Measurements from ENCODE around the gene JMJD7.

The JMJD7 gene

DNA sequence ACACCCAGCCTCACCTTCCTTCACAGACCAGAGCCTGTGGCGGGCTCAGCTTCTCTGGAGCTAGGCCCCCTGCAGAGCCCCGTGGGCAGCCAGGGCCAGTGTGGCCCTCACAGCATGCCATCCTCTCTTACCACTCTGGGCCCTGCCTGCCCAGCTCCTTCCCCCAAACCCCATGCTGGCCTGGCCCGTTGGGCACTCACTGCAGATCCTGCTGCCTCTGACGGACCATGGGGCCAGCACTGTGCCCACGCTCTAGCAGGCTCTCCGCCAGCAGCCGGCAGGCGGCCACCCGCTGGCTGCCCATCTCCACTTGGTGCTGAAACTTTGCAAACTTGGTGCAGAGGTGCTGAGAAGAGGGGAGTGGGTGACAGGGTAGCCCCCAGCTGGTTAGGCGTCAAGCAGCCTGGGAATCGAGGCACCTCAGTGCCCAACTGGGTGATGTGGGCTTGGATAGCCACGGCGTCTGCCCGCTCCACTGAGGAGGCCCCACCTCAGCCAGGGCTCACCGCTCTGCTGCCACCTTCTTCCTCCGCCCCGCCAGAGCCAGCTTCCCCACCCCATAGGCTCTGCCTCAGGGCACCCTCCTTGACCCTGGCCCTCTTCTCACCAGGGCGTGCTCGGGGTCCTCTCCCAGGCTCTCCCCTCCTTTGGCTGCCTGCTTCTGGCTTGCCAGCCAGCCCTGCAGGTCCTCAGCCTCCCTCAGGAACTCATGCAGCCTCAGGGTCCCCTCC lies 43.4 kb downstream of the JMJD7 start:
- no peak for TF ChIP-seq JUND (IDR thresholded peaks at IDR 0.05; ENCODE audit: low read depth)
- DNase-seq (ENCODE audit: low read depth in 1 of 2, low spot score in 1 of 2) = no peak
- in situ Hi-C loops (cut with HindIII; ENCODE audit: low pct_unique_long_range_greater_than_20kb, low sequenced_read_pairs) = no loop called here

DNA sequence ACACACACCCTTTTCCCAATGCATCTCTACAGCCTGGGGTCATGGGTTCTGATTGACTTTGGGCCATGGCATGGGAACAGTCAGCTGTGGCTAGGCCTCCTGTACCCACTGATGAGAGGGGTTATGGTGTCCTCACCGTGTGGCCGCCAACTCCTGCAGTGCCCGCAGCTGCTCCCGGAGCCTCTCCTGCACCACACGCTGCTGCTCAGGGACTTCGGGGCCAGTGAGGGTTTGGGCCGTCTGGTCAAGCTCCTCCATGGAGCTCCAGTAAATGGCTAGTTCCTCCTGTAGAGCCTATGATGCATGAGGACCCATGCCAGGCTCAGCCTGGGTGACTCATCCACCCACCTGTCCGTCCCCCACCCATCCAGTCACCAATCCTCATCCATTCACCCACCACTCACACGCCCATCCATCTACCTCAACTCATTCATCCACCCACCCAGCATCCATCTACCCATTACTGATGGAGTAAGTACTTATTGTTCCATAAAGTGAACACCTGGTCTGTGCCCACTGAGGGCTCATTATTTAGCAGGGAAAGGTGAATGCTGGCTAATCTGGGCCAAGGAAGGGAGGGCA lies 44.4 kb downstream of the JMJD7 start:
- in situ Hi-C loops (cut with HindIII; ENCODE audit: low pct_unique_long_range_greater_than_20kb, low sequenced_read_pairs) = no loop called here
- TF ChIP-seq JUND (IDR thresholded peaks at IDR 0.05; ENCODE audit: low read depth) = no peak
- no peak for DNase-seq (ENCODE audit: low read depth in 1 of 2, low spot score in 1 of 2)

GRCh38 chr15:41873711-41874110 lies 45.8 kb downstream of the JMJD7 start:
- no peak for TF ChIP-seq JUND (IDR thresholded peaks at IDR 0.05; ENCODE audit: low read depth)
- DNase-seq (ENCODE audit: low read depth in 1 of 2, low spot score in 1 of 2) = no peak
- in situ Hi-C loops (cut with HindIII; ENCODE audit: low pct_unique_long_range_greater_than_20kb, low sequenced_read_pairs) = no loop called here

DNA sequence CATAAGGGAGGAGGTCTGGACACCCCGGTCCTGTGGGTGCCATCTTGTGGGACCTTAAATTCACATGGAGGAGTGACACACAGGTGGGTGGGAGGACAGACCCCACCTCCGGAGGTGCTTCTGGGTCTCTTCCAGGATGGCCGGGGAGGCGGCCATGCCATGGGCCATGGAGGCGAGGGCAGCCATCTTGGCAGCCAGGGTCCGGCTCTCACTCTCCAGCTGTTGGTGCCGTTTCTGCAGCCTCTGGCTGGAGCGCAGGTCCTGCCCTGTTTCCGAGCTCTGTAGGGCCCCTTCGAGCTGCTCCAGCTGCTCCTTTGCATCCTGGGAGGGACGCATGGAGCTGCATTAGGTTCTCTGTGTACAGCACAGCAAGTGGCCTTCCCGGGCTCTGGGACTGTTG lies 46.8 kb downstream of the JMJD7 start:
- DNase-seq (ENCODE audit: low read depth in 1 of 2, low spot score in 1 of 2) = no peak
- TF ChIP-seq JUND (IDR thresholded peaks at IDR 0.05; ENCODE audit: low read depth) = no peak
- in situ Hi-C loops (cut with HindIII; ENCODE audit: low pct_unique_long_range_greater_than_20kb, low sequenced_read_pairs) = no loop called here

DNA sequence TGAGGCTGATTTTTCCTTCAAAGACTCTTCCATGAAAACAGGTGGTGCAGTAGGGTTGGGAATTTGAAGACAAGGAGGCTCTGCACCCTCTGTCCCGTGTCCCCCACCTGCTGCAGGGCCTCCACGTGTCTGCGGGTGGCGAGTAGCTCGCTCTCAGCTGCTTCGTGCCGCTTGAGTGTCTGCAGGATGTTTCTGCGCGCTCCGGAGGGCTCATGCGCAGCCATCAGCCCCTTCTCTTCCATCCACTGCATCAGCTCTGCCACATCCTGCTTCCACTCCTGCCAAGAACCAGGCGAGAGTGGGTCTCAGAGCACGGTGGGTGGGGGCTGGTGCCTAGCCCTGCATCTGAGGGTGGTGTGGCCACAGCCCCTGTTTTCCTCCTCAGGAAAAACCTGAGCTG lies 48.1 kb downstream of the JMJD7 start:
- no peak for TF ChIP-seq JUND (IDR thresholded peaks at IDR 0.05; ENCODE audit: low read depth)

DNA sequence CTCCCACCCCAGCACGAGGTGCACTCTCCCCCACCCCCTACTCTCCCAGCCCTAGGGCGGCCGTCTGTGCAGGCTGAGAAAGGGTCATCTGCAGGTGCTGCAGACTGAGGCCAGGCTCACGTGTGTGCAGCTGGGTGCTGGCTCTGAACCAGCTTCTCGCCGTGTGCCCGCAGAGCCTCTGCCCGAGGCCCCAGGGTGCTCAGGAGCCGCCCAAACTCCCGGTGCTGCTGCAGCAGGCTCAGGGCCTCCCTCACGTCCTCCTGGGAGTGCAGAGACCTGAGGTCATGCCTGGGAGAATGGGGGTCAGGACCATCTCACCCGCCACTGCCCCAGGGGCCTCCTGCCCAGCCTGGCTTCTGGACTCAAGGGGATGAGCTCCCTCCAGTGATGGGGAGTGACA lies 48.8 kb downstream of the JMJD7 start:
- TF ChIP-seq JUND (IDR thresholded peaks at IDR 0.05; ENCODE audit: low read depth) = no peak
- peak in 1 of 2 experiments; percentile 30 for DNase-seq (ENCODE audit: low read depth in 1 of 2, low spot score in 1 of 2)
- in situ Hi-C loops (cut with HindIII; ENCODE audit: low pct_unique_long_range_greater_than_20kb, low sequenced_read_pairs) = no loop called here

More for the DNA sequence above, 48.1 kb downstream of the JMJD7 start:
- DNase-seq (ENCODE audit: low read depth in 1 of 2, low spot score in 1 of 2) = no peak
- in situ Hi-C loops (cut with HindIII; ENCODE audit: low pct_unique_long_range_greater_than_20kb, low sequenced_read_pairs) = no loop called here

DNA sequence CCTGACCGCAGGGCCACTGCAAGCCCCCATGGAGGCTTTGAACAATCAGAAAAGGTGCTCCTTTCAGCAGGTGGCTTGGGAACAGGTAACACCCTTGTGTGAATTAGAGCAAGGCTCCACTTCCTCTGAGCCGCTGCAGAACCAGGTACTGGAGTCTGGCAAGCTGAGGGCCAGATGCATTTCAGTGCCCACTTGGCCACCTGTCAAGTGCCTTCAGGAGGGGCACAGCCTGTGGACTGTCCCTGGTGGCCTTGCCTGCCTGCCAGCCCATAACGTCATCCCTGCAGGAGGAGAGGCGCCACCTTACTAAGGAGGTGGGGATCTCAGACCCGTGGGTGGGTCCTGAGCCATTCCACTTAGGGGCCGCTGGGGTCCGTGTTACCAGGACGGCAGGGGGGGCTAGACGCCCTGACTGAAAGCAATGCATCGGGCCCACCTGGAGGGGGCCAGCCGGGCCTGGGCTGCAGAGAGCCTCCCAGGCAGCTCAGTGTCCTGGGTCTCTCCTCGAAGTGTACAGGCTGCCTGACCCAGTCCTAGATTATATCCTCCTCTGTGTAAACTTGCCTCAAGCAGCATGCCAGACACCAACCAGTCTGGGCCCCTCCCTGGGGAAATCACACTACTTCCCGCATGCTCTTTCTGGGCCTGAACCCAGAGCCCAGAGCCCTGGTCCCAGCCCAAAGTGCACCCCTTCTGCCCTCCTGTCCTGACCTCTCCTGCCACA lies 49.9 kb downstream of the JMJD7 start:
- TF ChIP-seq JUND (IDR thresholded peaks at IDR 0.05; ENCODE audit: low read depth) = no peak
- DNase-seq (ENCODE audit: low read depth in 1 of 2, low spot score in 1 of 2) = peak; percentile 73 to 92
- in situ Hi-C loops (cut with HindIII; ENCODE audit: low pct_unique_long_range_greater_than_20kb, low sequenced_read_pairs) = no loop called here

DNA sequence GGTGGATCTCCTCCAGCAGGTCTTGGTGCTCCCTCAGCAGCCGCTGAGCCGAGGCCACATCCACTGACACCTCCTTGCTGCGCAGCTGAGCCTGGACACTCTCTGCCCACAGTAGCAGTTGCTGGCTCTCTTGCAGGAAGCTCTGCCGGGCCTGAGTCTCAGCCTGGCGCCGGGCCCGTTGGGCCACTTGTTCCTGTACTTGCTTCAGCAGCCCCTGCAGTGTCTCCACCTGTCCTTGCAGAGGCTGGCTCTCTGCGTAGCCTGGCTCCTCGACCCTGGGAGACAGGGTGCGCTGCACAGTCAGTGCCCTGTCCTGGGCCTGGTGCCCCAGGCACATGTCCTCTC lies 50.4 kb downstream of the JMJD7 start:
- in situ Hi-C loops (cut with HindIII; ENCODE audit: low pct_unique_long_range_greater_than_20kb, low sequenced_read_pairs) = no loop called here
- TF ChIP-seq JUND (IDR thresholded peaks at IDR 0.05; ENCODE audit: low read depth) = no peak
- DNase-seq (ENCODE audit: low read depth in 1 of 2, low spot score in 1 of 2) = peak in 1 of 2 experiments; percentile 80

- TF ChIP-seq JUND (IDR thresholded peaks at IDR 0.05; ENCODE audit: low read depth) = no peak
- in situ Hi-C loops (cut with HindIII; ENCODE audit: low pct_unique_long_range_greater_than_20kb, low sequenced_read_pairs) = no loop called here
- DNase-seq (ENCODE audit: low read depth in 1 of 2, low spot score in 1 of 2) = no peak
Measured at GRCh38 chr15:41879321-41879845, 51.5 kb downstream of the JMJD7 start.

DNA sequence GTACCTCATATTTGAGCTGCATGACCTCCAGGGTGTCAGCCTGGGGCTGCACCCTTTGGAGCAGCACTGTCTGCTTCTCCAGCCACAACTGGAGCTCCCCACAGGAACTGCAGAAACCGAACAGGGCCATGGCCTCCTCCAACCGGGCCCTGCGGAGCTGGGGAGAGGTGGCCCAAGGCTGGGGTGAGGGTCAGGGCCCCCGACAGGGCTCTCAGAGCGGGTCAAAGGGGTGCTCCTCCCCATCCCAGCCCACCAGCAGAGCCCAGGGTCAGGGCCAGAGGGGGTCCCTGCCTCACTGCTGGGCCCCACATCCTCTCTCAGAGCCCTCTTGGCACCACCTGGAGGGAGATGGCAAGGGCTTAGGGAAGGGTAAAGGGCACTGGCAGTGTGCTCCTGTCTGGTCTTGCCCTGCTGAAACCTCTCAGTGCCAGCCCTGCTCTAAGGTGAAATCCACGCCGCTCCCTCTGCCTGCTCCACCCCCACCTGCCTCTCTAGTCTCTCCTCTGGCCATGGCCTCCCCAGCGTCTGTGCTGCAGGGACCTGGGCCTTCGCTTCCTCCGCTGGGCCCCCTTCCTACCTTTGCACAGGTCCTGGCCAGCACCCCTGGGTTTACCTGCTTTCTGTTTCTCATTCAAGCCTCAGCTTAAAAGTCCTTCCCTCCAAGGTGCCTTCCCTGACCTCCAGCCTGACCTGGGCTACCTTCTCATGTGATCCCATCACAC lies 52.4 kb downstream of the JMJD7 start:
- DNase-seq (ENCODE audit: low read depth in 1 of 2, low spot score in 1 of 2) = no peak
- no peak for TF ChIP-seq JUND (IDR thresholded peaks at IDR 0.05; ENCODE audit: low read depth)
- in situ Hi-C loops (cut with HindIII; ENCODE audit: low pct_unique_long_range_greater_than_20kb, low sequenced_read_pairs) = no loop called here

- TF ChIP-seq JUND (IDR thresholded peaks at IDR 0.05; ENCODE audit: low read depth) = no peak
- no peak for DNase-seq (ENCODE audit: low read depth in 1 of 2, low spot score in 1 of 2)
- in situ Hi-C loops (cut with HindIII; ENCODE audit: low pct_unique_long_range_greater_than_20kb, low sequenced_read_pairs) = no loop called here
Measured at GRCh38 chr15:41881086-41881485, 53.2 kb downstream of the JMJD7 start.

DNA sequence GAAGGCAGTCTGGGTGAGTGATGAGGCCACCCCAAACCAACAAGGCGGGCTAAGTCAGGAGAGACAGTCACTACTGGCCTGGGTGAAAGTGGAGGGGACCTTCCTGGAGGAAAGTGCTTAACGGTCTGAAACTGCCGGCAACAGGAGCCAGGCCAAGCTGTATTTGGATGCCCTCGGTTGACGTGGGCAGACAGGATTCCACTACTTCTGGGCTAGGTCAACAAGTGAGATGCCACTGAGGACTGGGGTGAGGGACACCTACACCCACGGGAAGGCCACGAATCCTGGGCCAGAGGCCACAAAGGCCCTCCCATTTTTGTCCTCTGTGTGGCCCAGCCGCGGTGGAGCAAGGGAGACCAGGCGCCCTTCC lies 53.6 kb downstream of the JMJD7 start:
- in situ Hi-C loops (cut with HindIII; ENCODE audit: low pct_unique_long_range_greater_than_20kb, low sequenced_read_pairs) = no loop called here
- DNase-seq (ENCODE audit: low read depth in 1 of 2, low spot score in 1 of 2) = no peak
- TF ChIP-seq JUND (IDR thresholded peaks at IDR 0.05; ENCODE audit: low read depth) = no peak

Measured in T47D (cell line).